COR-L47 (cell line): ENCODE data around the gene CRTC3.
"Not testable (repeated sequence)": the region's sequence is repeated elsewhere in the genome, so short reads cannot be mapped to it uniquely, and the experiment has no call there.

Experiments
- DNase-seq: peaks from one replicate; lab custom pipeline; 2025; lab: John Stamatoyannopoulos, UW

The CRTC3 gene

GRCh38 chr15:90677807-90678790 lies 148.4 kb downstream of the CRTC3 start:
- DNase-seq = no peak

GRCh38 chr15:90679959-90680358 lies 150.2 kb downstream of the CRTC3 start:
- DNase-seq = no peak

- DNase-seq = no peak
Measured at GRCh38 chr15:90680371-90680935, 150.7 kb downstream of the CRTC3 start.

DNA sequence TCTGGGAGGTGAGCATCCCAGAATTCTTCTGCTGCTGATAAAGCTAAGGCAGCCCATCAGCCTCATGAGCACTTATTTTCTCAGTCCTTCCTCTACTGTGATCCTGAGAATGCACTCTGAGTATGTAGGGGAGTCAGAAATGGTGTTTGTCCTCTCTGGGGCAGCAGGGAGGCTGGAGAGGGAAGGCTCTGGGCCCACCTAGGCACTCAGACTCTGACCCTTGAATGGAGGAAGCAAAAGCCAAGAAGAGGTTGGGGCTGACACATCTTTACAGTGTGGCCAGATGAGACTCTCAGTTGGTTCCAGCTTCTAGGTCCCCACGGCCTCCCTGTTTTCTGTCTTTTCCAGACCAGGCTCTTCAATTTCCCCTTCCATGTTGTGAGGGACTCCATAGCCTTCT lies 151.3 kb downstream of the CRTC3 start:
- no peak for DNase-seq

DNA sequence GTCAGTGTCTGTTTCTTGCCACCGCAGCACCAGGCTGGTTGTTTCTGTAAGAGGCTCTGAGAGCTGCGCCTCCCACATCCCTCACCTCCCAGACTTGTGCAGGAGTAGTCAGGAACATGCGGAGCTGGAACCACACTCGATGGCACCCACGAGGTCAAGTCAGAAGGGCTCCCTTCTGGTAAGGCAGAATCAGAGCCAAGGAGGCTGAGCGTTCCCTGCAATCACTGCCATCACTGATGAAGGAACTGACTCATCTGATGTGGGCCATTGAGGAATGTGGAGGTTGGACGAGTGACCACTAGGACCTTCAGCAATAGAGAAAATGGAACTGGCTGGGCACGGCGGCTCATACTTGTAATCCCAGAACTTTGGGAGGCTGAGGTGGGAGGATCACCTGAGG lies 151.8 kb downstream of the CRTC3 start:
- no peak for DNase-seq

DNA sequence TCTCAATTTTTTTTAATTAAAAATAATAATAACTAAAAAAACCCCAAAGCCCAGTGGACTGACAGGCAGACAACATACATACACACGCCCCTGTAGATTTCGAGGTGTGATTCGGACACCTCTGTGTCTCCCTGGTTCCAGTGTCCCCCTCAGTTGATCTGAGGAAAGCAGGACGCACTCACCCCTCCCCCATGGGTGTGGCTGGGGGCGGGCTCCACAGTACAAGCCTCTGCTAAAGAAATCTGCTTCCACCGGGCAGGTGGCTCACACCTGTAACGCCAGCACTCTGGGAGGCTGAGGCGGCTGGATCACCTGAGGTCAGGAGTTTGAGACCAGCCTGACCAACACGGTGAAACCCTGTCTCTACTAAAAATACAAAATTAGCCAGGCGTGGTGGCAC lies 153.6 kb downstream of the CRTC3 start:
- no peak for DNase-seq

DNA sequence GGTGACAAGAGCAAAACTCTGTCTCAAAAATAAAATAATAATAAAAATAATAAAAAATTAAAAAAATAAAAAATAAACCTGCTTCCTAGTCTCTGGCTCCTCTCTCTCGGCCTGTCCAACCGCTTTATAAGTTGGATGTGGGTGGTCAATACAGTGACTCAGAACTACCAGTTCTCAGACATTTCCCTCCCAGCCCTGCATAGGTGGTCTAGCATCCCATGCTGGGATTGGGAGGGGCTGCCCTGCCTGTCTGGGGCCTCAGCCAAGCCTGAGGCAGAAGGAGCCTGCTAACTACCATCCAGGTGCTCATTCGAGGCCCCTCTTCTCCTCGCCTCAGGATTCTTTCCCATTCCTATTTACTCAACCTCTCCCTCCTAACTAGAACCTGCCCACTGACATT lies 154.2 kb downstream of the CRTC3 start:
- no peak for DNase-seq

DNA sequence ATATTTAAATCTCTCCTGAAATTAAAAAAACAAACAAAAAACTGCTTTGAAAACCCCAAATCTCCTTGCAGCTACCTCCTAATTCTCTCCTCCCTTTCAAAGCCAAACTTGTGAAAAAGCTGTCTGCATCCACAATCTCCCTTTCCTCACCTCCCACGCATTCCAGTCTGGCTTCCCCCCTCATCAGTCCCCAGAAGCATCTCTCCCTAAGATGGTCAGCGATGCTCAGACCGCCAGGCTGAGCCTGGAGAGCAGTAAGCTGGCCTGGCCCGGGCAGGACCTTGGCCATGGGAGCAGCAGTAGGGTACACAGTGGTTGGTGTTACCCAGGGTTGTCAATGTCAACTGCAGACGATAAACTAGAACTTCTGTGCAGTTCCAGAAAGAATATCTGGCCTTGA lies 154.6 kb downstream of the CRTC3 start:
- no peak for DNase-seq

GRCh38 chr15:90685591-90686434 lies 156.1 kb downstream of the CRTC3 start:
- DNase-seq = no peak

- no peak for DNase-seq
Measured at GRCh38 chr15:90686435-90687218, 156.9 kb downstream of the CRTC3 start.

DNA sequence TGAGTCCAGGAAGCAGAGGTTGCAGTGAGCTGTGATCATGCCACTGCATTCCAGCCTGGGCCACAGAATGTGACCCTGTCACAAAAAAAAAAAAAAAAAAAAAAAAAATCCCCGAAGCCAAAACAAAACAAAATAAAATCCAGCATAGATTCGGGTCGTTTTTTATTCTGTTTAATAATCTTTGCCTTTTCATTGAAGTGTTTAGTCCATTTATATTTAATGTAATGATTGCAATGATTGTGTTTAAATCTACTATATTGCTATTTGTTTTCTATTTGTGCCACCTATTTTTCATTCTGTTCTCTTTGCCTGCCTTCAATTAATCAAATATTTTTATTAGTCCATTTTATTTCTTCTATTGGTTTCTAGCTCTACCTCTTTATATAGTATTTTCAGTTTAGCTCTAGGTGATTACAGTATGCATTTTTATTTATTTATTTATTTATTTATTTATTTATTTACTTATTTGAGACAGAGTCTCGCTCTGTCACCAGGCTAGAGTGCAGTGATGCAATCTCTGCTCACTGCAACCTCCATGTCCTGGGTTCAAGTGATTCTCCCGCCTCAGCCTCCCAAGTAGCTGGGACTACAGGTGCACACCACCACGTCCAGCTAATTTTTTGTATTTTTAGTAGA lies 159.7 kb downstream of the CRTC3 start:
- not testable (repeated sequence) for DNase-seq

- no peak for DNase-seq
Measured at GRCh38 chr15:90690585-90690984, 160.9 kb downstream of the CRTC3 start.

GRCh38 chr15:90691369-90691768 lies 161.6 kb downstream of the CRTC3 start:
- DNase-seq = no peak

DNA sequence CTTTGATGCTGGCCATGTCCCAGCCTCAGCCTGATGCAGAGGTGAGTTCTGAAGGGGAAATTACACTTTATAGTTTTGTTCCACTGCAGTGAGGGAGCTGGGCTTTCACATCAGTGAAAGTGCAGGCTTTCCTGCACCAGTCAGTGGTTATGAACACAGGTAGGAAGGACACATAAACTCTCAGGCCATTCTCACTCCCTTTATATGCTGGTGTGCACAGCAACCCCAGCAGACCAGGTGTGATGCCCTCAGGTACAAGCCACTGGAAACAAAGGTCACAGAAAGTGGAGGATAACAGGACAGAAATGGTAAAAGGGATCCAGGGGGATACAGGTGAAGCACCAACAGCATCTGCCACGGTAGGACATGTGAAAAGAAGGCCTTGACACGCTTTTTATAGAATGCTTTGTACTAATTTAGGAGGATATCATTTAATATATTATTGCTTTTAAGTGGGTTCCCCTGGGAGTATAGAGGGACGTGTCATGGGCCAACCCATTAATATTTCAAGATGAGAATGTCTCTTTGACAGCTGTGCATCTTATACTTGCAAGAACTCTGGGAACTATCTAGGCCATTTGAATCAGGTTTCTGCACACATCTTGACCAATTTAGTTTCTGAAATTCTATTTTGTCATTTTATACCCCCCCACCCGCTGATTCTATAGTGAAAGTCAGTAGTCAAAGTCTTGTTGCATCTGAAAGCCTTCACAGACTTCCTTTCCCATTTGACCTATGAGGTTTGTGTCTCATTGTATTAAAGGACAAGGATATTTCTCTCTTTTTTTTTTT lies 162.5 kb downstream of the CRTC3 start:
- DNase-seq = no peak
